ENCODE measurements around the gene KRTAP13-4.

KRTAP13-4 gene

GRCh38 chr21:30430170-30430655 is at the start of gene KRTAP13-4:
TSS of gene KRTAP13-4 (plus strand) at chr21:30430220. CDS start at chr21:30430276, 56 bp downstream.
- DNase-seq (ENCODE audit: low read depth) = no peak

GRCh38 chr21:30382201-30382600 is 47.8 kb upstream of the KRTAP13-4 start:
- DNase-seq (ENCODE audit: low read depth) = no peak

GRCh38 chr21:30391492-30392025 is 38.5 kb upstream of the KRTAP13-4 start:
- no peak for DNase-seq (ENCODE audit: low read depth)

GRCh38 chr21:30395731-30396130 is 34.3 kb upstream of the KRTAP13-4 start, which contains the start of gene KRTAP13-1:
TSS of gene KRTAP13-1 (plus strand) at chr21:30396031. CDS start at chr21:30396087, 56 bp downstream.
- DNase-seq (ENCODE audit: low read depth) = no peak

- peak; percentile 79 for DNase-seq (ENCODE audit: low read depth)
Measured at GRCh38 chr21:30408782-30409494, 21.1 kb upstream of the KRTAP13-4 start.

- no peak for DNase-seq (ENCODE audit: low read depth)
Measured at GRCh38 chr21:30415993-30416392, 14.0 kb upstream of the KRTAP13-4 start.

GRCh38 chr21:30425826-30426225 is 4.2 kb upstream of the KRTAP13-4 start, which contains the start of gene KRTAP13-3:
TSS of gene KRTAP13-3 (minus strand) at chr21:30425926. CDS start at chr21:30425912, 14 bp downstream.
- DNase-seq (ENCODE audit: low read depth) = no peak

GRCh38 chr21:30426731-30427130 is 3.3 kb upstream of the KRTAP13-4 start:
- no peak for DNase-seq (ENCODE audit: low read depth)

GRCh38 chr21:30434033-30434631 is 4.1 kb downstream of the KRTAP13-4 start:
- peak; percentile 15 for DNase-seq (ENCODE audit: low read depth)

GRCh38 chr21:30437010-30437565 is 7.1 kb downstream of the KRTAP13-4 start:
- no peak for DNase-seq (ENCODE audit: low read depth)

GRCh38 chr21:30439975-30440374 is 10.0 kb downstream of the KRTAP13-4 start, which contains the start of gene KRTAP15-1:
TSS of gene KRTAP15-1 (plus strand) at chr21:30440275. CDS start at chr21:30440328, 53 bp downstream.
- no peak for DNase-seq (ENCODE audit: low read depth)

GRCh38 chr21:30443226-30443625 is 13.2 kb downstream of the KRTAP13-4 start:
- no peak for DNase-seq (ENCODE audit: low read depth)

- DNase-seq (ENCODE audit: low read depth) = no peak
Measured at GRCh38 chr21:30444204-30444603, 14.2 kb downstream of the KRTAP13-4 start.

GRCh38 chr21:30447056-30447455 is 17.0 kb downstream of the KRTAP13-4 start:
- no peak for DNase-seq (ENCODE audit: low read depth)

GRCh38 chr21:30448514-30448913 is 18.5 kb downstream of the KRTAP13-4 start:
- DNase-seq (ENCODE audit: low read depth) = no peak

GRCh38 chr21:30463713-30464112 is 33.7 kb downstream of the KRTAP13-4 start:
- DNase-seq (ENCODE audit: low read depth) = no peak

GRCh38 chr21:30468900-30469714 is 39.1 kb downstream of the KRTAP13-4 start:
- DNase-seq (ENCODE audit: low read depth) = no peak

GRCh38 chr21:30478004-30478403 is 48.0 kb downstream of the KRTAP13-4 start:
- no peak for DNase-seq (ENCODE audit: low read depth)

- DNase-seq (ENCODE audit: low read depth) = no peak
Measured at GRCh38 chr21:30479259-30479658, 49.2 kb downstream of the KRTAP13-4 start.

- no peak for DNase-seq (ENCODE audit: low read depth)
Measured at GRCh38 chr21:30480145-30480544, 50.1 kb downstream of the KRTAP13-4 start, which contains the start of gene KRTAP19-1. TSS of gene KRTAP19-1 (minus strand) at chr21:30480367. CDS start at chr21:30480317, 50 bp downstream.
